Measurements from ENCODE around the gene SLC39A10.
"Not testable (repeated sequence)": the region's sequence is repeated elsewhere in the genome, so short reads cannot be mapped to it uniquely, and the experiment has no call there.

Gene SLC39A10

GRCh38 chr2:195674491-195675221, 17.6 kb downstream of the SLC39A10 start:
- DNase-seq: no peak

GRCh38 chr2:195675783-195676427, 18.9 kb downstream of the SLC39A10 start:
- no peak for DNase-seq

- DNase-seq: no peak
Observed at GRCh38 chr2:195677290-195677689, 20.3 kb downstream of the SLC39A10 start.

- DNase-seq: no peak
Observed at GRCh38 chr2:195677884-195678283, 20.9 kb downstream of the SLC39A10 start.

- DNase-seq: no peak
Observed at GRCh38 chr2:195682077-195682476, 25.1 kb downstream of the SLC39A10 start.

- no peak for DNase-seq
Observed at GRCh38 chr2:195683174-195683573, 26.1 kb downstream of the SLC39A10 start.

- no peak for DNase-seq
Observed at GRCh38 chr2:195686564-195686963, 29.5 kb downstream of the SLC39A10 start.

GRCh38 chr2:195687320-195688086, 30.5 kb downstream of the SLC39A10 start:
- no peak for DNase-seq

- not testable (repeated sequence) for DNase-seq
Observed at GRCh38 chr2:195692531-195692930, 35.5 kb downstream of the SLC39A10 start.

- DNase-seq: no peak
Observed at GRCh38 chr2:195694553-195694952, 37.5 kb downstream of the SLC39A10 start.

GRCh38 chr2:195695002-195695631, 38.1 kb downstream of the SLC39A10 start:
- DNase-seq: no peak

- DNase-seq: no peak
Observed at GRCh38 chr2:195696012-195696411, 39.0 kb downstream of the SLC39A10 start.

GRCh38 chr2:195697681-195698220, 40.7 kb downstream of the SLC39A10 start:
- no peak for DNase-seq

- no peak for DNase-seq
Observed at GRCh38 chr2:195700480-195700879, 43.5 kb downstream of the SLC39A10 start.

GRCh38 chr2:195706161-195706900, 49.3 kb downstream of the SLC39A10 start:
- DNase-seq: no peak

GRCh38 chr2:195709901-195710806, 53.1 kb downstream of the SLC39A10 start:
- no peak for DNase-seq

- no peak for DNase-seq
Observed at GRCh38 chr2:195711478-195711877, 54.5 kb downstream of the SLC39A10 start.

GRCh38 chr2:195716466-195716865, 59.4 kb downstream of the SLC39A10 start:
- DNase-seq: no peak

- no peak for DNase-seq
Observed at GRCh38 chr2:195721042-195721441, 64.0 kb downstream of the SLC39A10 start.

- DNase-seq: no peak
Observed at GRCh38 chr2:195722075-195722474, 65.0 kb downstream of the SLC39A10 start.

GRCh38 chr2:195727106-195727505, 70.1 kb downstream of the SLC39A10 start:
- DNase-seq: no peak
